DMS53 treated with DMSO at 0.1 percent for 48 hours (cell line): Measurements from ENCODE around the gene PLK5.
"Not testable (repeated sequence)": the region's sequence is repeated elsewhere in the genome, so short reads cannot be mapped to it uniquely, and the experiment has no call there.

ENCODE experiments used
- DNase-seq: peaks from one replicate; lab custom pipeline; 2025; ENCODE audit not compliant: unreplicated experiment; lab: John Stamatoyannopoulos, UW

Gene PLK5

GRCh38 chr19:1524972-1525325, 1.1 kb downstream of the PLK5 start:
- no peak for DNase-seq

DNA sequence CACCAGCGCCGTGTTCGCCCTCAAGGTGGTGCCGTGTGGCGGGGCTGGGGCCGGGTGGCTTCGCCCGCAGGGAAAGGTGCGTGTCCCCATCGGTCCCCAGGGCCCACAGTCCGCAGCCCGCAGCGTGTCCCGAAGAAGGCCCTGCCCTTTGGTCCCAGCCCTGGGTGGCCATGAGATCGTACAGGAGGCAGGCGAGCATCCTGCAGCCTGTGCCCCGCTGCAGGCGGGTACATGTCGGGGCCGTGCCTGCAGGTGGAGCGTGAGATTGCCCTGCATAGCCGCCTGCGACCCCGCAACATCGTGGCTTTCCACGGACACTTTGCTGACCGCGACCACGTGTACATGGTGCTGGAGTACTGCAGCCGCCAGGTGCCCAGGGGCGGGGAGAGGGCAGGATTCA, 1.5 kb downstream of the PLK5 start:
- DNase-seq = no peak

DNA sequence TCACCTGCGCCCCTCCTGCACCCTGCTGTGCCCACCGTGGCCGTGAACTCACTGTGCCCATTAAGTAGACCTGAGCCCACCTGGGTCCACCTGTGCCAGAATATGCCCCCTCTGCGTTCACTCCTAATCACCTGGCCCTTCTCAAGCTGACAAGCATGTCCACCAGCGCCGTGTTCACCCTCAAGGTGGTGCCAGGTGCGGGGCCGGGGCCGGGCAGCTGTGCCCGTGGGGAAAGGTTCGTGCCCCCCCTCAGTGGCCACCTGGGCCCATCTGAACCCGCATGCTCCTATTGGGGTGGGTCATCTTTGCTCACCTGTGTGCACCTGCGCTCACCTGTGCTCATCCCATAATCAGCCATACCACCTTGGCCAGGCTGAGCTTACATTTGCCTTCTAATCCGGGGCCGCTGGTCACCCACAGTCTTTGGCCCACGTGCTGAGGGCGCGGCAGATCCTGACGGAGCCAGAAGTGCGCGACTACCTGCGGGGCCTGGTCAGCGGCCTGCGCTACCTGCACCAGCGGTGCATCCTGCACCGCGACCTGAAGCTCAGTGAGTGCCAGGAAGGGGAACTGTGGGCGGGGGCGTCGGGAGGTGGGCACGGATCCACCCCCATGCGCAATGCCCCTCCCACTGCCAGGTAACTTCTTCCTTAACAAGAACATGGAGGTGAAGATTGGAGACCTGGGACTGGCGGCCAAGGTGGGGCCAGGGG, 2.3 kb downstream of the PLK5 start:
- DNase-seq = no peak

DNA sequence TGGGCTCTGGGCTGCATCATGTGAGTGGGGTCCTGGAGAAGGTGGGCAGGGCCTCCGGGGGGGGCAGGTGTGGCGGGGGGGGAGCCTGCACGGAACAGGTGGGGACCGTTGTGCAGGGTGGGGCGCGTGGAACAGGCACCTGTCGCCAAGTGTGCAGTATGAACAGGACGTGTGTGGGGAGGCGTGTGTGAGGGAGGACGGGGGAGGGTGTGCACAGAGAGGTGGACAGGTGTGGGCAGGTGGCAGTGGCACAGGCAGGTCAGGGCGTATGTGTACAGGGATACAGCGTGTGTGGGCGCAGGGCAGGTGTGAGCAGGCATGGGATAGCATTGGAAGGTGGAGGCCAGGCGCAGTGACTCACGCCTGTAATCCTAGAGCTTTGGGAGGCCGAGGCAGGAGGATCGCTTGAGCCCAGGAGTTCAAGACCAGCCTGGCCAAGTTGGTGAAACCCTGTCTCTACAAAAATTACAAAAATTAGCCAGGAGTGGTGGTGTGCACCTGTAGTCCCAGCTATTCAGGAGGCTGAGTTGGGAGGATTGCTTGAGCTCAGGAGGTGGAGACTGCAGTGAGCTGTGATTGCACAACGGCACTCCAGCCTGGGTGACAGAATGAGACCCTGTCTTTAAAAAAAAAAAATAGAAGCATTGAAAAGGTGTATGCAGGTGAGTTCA, 3.2 kb downstream of the PLK5 start:
- DNase-seq = no peak

DNA sequence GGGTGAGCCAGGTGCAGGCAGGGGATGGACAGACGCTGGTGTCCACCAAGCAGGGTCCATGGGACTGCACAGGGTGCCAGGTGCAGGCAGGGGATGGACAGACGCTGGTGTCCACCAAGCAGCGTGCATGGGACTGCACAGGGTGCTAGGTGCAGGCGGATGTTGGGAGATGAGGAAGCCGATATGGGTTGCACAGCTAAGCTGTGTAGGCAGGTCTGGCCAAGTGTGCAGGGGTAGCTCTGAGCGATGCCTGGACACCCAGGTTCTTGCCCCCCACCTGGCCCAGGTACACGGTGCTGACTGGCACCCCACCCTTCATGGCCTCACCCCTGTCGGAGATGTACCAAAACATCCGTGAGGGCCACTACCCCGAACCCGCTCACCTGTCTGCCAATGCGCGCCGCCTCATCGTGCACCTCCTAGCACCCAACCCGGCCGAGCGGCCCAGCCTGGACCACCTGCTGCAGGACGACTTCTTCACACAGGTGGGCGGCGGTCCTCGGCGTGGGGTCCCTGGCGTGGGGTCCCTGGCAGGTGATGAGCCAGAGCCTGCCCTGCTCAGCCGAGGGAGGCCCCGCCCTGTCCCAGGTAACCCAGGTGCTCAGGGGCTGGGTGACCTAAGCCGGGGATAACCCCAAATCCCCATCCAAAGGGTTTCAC, 3.9 kb downstream of the PLK5 start:
- no peak for DNase-seq

DNA sequence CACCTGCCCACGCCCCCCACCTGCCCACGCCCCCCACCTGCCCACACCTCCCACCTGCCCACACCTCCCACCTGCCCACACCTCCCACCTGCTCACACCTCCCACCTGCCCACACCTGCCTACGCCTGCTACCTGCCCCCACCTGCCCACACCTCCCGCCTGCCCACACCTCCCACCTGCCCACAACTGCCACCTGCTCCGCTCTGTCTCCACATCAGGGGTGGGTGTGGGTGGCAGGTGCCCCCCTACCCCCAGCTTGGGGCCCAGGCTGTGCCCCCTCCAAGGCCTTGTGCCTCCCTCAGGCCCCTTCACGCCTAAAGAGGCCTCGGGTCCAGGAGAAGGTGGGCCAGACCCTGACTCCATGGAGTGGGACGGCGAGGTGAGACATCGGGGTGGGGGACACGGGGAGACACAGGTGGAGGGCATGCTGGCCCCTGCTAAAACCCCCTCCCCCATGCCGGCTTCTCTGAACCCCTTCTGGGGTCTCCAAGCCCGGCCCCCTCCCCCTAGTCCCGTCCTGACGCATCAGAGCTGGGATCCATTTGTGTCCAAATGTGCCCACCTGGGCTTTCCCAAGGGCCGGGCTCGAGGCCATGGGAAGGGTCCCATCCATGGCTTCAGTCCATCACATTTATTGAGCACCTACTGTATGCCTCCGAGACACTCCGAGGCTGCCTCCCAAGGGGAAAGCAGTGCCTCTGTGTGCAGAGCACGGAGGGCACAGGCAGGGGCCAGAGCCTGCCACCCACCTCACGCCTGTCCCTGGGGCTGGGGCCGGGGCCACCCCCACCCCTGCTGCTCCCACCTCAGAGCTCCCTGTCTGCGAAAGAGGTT, 4.9 kb downstream of the PLK5 start:
- no peak for DNase-seq

DNA sequence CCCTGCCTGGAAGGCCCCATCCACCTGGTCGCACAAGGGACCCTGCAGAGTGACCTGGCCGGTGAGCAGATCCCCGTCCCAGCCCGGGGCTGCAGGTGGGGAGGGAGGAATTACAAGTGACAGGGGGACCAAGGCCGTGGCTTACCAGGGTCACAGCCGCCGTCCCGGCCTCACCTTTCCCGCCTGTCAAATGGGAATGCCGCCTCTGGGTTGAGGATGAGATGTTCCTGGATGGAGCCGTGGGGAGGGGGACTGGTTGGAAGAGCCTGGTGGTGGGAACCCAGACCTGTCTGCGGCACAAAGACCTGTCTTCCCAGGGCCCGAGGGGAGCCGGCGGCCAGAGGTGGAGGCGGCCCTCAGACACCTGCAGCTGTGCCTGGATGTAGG, 5.5 kb downstream of the PLK5 start:
- DNase-seq = no peak

DNA sequence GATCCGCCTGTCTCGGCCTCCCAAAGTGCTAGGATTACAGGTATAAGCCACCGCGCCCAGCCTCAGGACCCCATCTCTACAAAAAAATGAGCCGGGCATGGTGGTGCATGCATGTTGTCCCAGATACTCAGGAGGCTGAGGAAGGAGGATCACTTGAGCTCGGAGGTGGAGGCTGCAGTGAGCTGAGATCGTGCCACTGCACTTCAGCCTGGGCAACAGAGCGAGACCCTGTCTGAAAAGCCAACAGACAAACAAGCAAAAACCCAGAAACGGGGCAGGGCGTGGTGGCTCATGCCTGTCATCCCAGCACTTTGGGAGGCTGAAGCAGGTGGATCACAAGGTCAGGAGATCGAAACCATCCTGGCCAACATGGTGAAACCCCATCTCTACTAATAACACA, 7.0 kb downstream of the PLK5 start:
- DNase-seq = not testable (repeated sequence)

- no peak for DNase-seq
Measured at GRCh38 chr19:1531587-1531986, 7.7 kb downstream of the PLK5 start.

DNA sequence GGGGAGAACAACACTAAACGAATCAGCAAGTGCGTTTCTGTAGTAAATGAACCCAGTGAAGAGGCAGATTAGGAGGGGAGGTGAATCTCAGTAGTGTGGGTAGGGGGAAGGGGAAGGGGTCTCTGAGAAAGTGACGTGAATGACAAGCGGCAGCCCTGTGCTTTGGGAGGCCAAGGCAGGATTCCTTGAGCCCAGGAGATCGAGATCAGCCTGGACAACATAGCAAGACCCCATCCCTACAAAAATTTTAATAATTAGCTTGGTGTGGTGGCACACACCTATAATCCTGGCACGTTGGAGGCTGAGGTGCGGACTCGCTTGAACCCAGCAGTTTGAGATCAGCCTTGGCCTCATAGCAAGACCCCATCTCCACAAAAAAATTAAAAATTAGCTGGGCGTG, 8.1 kb downstream of the PLK5 start:
- DNase-seq = no peak

GRCh38 chr19:1533510-1534150, 9.8 kb downstream of the PLK5 start:
- DNase-seq = no peak

DNA sequence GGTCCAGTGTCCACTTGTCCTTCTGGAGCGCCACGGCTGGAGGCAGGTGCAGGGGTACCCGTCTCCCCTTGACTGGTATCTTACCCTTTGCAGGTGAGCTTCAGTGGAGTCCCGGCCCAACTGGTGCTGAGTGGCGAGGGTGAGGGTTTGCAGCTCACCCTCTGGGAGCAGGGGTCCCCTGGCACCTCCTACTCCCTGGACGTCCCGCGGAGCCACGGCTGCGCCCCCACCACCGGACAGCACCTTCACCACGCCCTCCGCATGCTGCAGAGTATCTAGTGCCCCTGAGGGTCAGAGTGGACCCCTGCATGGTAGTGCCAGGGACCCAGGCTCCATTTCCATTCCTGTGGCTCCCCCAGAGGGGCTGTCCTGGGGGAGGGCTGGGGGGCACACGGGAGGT, 11.1 kb downstream of the PLK5 start:
- no peak for DNase-seq

GRCh38 chr19:1535699-1536098, 11.8 kb downstream of the PLK5 start:
- not testable (repeated sequence) for DNase-seq

DNA sequence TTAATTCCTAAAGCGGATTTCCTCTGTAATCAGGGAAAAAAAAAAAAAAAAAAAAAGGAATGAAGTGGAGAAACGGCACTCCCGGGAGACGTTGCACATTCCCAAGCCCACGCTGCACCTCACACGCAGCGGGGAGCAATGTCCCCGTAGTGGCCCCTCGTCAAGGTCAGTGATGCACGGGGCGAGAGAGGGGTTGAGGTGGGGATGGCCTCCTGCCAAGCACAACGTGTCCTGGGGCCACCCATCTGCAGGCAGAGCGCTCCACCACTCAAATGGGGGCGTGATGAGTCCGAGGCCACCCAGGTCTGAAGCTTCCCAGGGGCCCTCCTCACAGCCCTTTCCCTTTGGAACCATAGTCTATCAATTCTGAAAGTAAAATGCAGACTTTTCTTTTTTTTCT, 15.1 kb downstream of the PLK5 start:
- DNase-seq = no peak

DNA sequence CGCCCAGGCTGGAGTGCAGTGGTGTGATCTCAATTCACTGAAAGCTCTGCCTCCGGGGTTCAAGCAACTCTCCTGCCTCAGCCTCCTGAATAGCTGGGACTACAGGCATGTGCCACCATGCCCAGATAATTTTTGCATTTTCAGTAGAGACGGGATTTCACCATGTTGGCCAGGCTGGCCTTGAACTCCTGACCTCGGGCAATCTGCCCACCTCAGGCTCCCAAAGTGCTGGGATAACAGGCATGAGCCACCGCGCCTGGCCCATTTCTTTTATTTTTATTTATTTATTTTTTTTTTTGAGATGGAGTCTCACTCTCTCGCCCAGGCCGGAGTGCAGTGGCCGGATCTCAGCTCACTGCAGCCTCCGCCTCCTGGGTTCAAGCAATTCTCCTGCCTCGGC, 15.9 kb downstream of the PLK5 start:
- not testable (repeated sequence) for DNase-seq

GRCh38 chr19:1540365-1540925, 16.6 kb downstream of the PLK5 start:
- DNase-seq = no peak

DNA sequence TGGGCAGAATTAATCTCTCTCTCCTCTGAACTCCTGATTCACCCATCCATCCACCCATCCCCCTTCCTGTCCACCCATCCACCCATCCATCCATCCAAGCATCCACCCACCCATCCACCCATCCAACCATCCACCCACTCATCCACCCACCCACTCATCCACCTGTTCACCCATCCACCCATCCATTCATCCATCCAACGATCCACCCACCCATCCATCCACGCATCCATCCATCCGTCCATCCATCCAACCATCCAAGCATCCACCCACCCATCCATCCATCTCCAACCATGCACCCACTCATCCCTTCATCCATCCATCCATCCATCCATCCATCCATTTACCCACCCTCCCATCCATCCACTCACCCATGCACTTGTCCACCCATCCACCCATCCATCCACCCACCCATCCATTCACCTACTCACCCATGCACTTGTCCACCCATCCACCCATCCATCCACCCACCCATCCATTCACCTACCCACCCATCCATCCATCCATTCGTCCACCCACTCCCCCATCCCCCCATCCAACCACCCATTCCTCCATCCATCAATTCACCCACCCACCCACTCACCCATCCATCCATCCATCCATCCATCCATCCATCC, 25.6 kb downstream of the PLK5 start:
- no peak for DNase-seq

DNA sequence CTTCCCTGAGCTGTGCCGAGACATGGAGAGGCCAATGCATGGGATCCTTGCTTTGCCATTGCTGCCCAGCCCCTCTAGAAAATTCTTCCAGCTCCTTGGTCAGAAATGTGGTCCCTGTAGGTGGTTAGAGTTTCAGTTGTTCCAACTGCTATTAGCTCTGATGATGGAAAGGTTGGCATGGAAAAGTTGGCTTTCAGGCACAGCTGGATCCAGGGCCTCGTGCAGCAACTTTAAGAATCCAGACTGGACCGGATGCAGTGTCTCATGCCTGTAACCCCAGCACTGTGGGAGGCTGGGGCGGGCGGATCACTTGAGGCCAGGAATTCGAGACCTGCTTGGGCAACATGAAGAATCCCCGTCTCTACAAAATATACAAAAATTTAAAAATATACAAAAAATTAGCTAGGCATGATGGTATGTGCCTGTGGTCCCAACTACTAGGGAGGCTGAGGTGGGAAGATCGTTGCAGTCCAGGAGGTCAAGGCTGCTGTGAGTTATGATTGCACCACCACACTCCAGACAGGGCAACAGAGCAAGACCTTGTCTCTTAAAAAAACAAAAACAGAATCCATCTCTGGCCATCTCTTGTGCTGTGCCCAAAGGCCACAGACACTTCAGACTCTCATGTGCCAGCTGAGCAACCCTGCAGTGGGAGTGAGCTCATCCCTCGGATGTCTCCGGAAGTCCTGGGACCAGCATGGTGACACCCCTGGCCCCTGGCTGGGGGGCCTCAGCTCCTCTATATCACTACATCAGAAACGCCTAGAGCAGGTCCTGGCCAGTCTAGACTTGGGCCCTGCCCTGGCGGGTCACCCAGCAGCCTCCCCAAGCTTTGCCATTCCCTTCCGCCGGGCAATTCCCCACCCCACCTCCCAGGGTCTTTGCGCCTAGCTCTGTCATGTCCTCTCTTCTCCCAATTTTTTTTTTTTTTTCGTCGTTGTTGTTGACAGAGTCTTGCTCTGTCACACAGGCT, 27.5 kb downstream of the PLK5 start:
- DNase-seq = no peak

- DNase-seq = no peak
Measured at GRCh38 chr19:1553415-1553814, 29.5 kb downstream of the PLK5 start.
